NCI-H446 treated with DMSO at 0.1 percent for 48 hours (cell line): ENCODE data around the gene PRSS38.

Experiments used
- DNase-seq: peaks from one replicate; lab custom pipeline; 2025; lab: John Stamatoyannopoulos, UW

PRSS38 gene

GRCh38 chr1:227793079-227793947 lies 22.2 kb upstream of the PRSS38 start:
- DNase-seq, result no peak

- no peak for DNase-seq
Observed at GRCh38 chr1:227793948-227794816, 21.3 kb upstream of the PRSS38 start.

- no peak for DNase-seq
Observed at GRCh38 chr1:227794817-227795192, 20.7 kb upstream of the PRSS38 start.

GRCh38 chr1:227795732-227796131 lies 19.7 kb upstream of the PRSS38 start:
- no peak for DNase-seq

DNA sequence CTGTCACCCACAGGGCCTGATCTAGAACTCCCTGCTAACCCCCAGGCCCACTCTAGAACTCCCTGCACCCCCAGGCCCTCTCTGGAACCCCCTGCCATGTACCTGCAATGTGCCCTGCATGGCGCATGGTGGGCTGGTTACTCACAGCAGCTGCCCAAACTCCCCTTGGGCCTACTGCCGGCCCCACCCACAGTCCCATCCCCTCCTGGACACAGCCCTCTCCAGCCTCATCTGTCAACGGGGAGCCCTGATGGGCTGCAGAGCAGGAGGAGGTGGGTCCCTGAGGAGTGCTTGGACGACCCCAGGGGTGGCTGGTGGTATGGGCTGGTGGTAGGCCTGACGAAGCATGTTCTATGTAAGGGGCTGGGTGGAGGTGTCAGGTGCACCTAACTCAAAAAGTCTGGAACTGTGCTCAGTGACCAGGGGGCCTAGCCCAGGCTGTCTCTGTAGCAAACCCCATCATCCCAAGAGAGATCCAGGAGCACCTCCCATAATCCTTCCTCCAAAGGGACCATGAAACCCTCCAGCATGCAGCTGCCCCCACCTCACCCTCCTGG lies 19.0 kb upstream of the PRSS38 start:
- DNase-seq, result no peak

GRCh38 chr1:227797144-227797543 lies 18.3 kb upstream of the PRSS38 start:
- DNase-seq, result no peak

DNA sequence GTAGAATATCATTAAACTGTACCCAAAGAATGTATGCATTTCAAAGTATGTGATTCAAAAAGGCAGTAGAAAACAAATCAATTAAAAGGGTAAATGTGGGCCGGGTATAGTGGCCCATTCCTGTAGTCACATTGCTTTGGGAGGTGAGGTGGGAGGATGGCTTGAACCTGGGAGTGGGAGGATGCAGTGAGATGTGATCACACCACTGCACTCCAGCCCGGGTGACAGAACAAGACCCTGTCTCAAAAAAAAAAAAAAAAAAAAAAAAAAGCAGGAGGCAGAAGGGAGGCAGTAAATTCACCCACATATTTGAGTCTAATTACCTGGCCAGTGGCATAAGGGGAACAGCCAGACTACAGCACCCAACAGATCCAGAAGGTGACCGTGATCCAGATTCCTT lies 17.9 kb upstream of the PRSS38 start:
- DNase-seq, result no peak

- no peak for DNase-seq
Observed at GRCh38 chr1:227798078-227798802, 17.2 kb upstream of the PRSS38 start.

- no peak for DNase-seq
Observed at GRCh38 chr1:227799756-227800155, 15.7 kb upstream of the PRSS38 start.

DNA sequence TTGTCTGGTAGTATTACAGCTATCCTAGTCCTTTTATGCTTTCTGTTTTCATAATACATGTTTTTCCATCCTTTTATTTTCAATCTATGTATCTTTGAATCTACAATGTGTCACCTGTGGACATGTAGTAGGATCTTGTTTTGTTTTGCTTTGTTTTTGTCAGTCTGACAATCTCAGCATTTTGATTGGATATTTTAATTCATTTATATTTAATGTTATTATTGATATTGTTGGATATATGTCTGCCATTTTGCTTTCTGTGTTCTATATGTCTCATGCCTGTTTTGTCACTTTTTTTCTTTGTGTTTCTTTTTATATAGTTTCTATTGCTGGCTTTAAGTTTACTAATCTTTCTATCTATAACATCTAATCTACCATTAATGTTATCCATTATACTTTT lies 11.5 kb upstream of the PRSS38 start:
- DNase-seq, result no peak

DNA sequence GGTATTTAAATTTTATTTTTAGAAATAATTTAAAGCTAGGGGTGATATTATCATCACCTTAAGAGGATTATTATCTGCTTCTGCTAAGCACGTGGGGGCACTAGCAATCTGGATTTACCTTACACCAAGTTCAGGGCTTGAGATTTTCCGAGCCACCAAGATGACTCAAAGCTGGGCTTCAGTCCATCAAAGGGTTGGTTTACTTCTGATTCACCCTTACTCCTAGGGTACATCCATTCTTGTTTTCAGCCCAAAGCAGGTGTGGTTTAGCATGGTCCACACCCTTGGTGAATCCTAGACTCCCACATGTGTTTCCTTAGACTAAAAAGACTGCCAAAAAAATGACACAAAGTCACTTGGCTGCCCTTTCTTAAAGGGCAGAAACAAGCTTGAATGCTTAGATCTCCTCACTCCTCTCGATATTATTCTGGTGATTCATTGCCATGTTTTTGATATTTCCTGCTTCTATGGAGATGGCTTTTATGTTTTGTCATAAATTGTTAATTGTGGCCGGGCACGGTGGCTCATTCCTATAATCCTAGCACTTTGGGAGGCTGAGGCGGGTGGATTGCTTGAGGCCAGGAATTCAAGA lies 9.8 kb upstream of the PRSS38 start:
- DNase-seq, result no peak

- DNase-seq, result peak; percentile 11
Observed at GRCh38 chr1:227808566-227808965, 6.9 kb upstream of the PRSS38 start.

DNA sequence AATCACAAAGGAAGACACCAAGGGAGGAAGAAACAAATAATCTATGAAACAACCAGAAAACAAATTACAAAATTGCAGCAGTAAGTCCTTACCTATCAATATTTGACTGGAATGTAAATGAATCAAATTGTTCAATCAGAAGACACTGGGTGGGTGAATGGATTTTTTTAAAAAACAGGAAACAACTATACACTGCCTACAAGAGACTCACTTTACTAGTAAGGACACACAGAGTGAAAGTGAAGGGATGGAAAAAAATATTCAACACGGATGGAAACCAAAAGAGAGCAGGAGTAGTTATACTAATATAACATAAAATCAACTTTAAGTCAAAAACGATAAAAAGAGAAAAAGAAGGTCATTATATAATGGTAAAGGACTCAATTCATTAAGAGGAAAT lies 6.4 kb upstream of the PRSS38 start:
- no peak for DNase-seq

- DNase-seq, result no peak
Observed at GRCh38 chr1:227813962-227814361, 1.5 kb upstream of the PRSS38 start.

- no peak for DNase-seq
Observed at GRCh38 chr1:227816750-227817446, 1.4 kb downstream of the PRSS38 start.

GRCh38 chr1:227823537-227823936 lies 8.1 kb downstream of the PRSS38 start:
- DNase-seq, result no peak

GRCh38 chr1:227824204-227824603 lies 8.7 kb downstream of the PRSS38 start:
- no peak for DNase-seq

- no peak for DNase-seq
Observed at GRCh38 chr1:227828786-227829185, 13.3 kb downstream of the PRSS38 start.

DNA sequence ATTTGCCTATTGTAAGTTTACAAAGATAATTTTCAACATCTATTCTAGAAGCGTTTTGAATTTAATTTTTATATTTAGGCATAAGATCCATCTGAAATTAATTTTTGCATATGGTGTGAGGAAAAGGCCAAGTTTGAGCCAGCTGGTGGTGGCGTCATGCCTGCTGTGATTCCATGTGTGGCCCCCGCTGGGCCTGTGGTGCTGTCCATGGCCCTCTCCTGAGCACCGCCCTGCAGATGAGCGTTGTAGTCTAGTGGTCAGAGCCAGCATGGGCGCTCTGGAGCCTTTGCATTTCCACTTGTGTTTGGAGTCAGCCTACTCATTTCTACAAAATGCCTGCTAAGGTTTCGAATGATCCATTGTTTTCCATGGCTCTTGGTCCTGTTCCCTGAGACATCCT lies 22.7 kb downstream of the PRSS38 start:
- DNase-seq, result no peak

- DNase-seq, result no peak
Observed at GRCh38 chr1:227841096-227841495, 25.6 kb downstream of the PRSS38 start.
